OCI-LY7 (cell line): ENCODE results near the gene SERINC3.

ENCODE experiments used
- EZH2phosphoT487 ChIP-seq: fragments of 200-600 bp; sonication (generic); IDR thresholded peaks from 2 replicates; pipeline ENCODE4 v1.6.1; 2018; ENCODE audit warnings: low read depth, borderline replicate concordance, mild to moderate bottlenecking, mixed run types, antibody characterized with exemption, low read length, moderate library complexity, mixed read lengths
- TF ChIP-seq, protein P1 (sequence below): fragments of 200-600 bp; sonication (generic); conservative IDR thresholded peaks from 2 replicates; pipeline ENCODE4 v1.5.1; 2014; ENCODE audit warnings: mild to moderate bottlenecking, antibody characterized with exemption, low read length, moderate library complexity, mixed read lengths

GRCh38 chr20:44456611-44457010, 65.3 kb downstream of the SERINC3 start:
- TF ChIP-seq, protein P1, sequence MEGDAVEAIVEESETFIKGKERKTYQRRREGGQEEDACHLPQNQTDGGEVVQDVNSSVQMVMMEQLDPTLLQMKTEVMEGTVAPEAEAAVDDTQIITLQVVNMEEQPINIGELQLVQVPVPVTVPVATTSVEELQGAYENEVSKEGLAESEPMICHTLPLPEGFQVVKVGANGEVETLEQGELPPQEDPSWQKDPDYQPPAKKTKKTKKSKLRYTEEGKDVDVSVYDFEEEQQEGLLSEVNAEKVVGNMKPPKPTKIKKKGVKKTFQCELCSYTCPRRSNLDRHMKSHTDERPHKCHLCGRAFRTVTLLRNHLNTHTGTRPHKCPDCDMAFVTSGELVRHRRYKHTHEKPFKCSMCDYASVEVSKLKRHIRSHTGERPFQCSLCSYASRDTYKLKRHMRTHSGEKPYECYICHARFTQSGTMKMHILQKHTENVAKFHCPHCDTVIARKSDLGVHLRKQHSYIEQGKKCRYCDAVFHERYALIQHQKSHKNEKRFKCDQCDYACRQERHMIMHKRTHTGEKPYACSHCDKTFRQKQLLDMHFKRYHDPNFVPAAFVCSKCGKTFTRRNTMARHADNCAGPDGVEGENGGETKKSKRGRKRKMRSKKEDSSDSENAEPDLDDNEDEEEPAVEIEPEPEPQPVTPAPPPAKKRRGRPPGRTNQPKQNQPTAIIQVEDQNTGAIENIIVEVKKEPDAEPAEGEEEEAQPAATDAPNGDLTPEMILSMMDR, result no peak
- no peak for TF ChIP-seq EZH2phosphoT487
